ENCODE measurements around the gene ODF2L. TPM values are rescaled to one million over a fixed set of nuclear protein-coding genes. Genes with fewer than 3 reads are reported as not detected.

Gene ODF2L
- total and polyA plus RNA-seq, 4 donors = 16.5 to 127 (median 71.4) TPM

- Histone ChIP-seq H3K27me3 (ENCODE audit: control insufficient read depth in 3 of 3, insufficient read depth in 3 of 3, low read length in 2 of 3) (no peaks in the 10 kb centered on the region), H3K36me3 (ENCODE audit: control insufficient read depth in 4 of 4, insufficient read depth in 4 of 4, low read length in 4 of 4) (no peaks in the 10 kb centered on the region), H3K9me3 (ENCODE audit: control insufficient read depth in 4 of 4, insufficient read depth in 3 of 4, low read length in 3 of 4) (no peaks in the 10 kb centered on the region), H3K4me1 (ENCODE audit: control insufficient read depth in 5 of 5, insufficient read depth in 5 of 5, low read length in 5 of 5) (peaks cover 0 to 3% (median 0%) of the 10 kb centered on the region in 5 donors), H3K27ac (ENCODE audit: low read depth in 1 of 2, low read length in 1 of 2) (no peak overlapping the region), H3K9ac (ENCODE audit: insufficient read depth in 1 of 2, low read length in 2 of 2) (no peak overlapping the region), H3K4me3 (no peak overlapping the region)
- no peak for DNase-seq
- no peak for ATAC-seq (ENCODE audit: insufficient read depth, low FRiP score)
- TF ChIP-seq CTCF (IDR thresholded peaks at IDR 0.05; ENCODE audit: control extremely low read depth, extremely low read depth) = no peak
These were observed 27.4 kb upstream of the ODF2L start for GRCh38 chr1:86423473-86423872.

DNA sequence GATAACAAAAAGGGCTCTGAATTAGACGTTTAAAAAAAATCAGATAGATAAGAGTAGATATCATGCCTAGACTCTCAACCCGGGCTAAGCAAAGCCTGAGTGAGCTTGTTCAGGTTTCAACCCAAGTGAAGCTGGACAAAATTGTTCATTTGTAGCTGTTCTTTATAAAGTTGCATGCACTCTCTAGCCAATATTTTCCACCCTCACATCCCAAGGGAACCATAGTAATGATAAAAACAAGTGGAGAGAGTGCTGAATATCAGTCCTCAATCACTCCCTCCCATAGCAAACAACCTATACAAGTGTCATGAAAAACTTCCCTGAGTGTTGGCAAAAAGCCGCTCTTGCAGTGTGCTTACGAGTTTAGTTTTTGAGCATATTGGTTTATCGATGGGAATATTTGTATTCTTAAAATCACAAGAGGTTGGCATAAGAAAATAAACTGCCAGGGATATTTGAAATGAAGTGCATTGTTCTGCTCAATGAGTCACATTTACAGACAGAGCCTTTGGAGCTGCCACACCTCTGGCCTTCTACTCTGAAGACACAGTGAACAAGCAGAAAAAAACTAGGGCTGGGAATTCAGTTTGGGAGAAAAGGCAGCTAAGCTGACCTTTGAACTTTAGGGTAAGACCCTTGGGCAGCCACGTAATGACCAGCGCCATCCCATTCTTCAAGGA is 25.6 kb upstream of the ODF2L start:
- TF ChIP-seq CTCF (IDR thresholded peaks at IDR 0.05; ENCODE audit: control extremely low read depth, extremely low read depth) = no peak
- 69 to 85% methylated on average over 7 of the region's 7 CpGs for WGBS, 2 donors

GRCh38 chr1:86419277-86419903 is 23.3 kb upstream of the ODF2L start:
- Histone ChIP-seq H3K27me3 (ENCODE audit: control insufficient read depth in 3 of 3, insufficient read depth in 3 of 3, low read length in 2 of 3) (no peaks in the 10 kb centered on the region), H3K9ac (ENCODE audit: insufficient read depth in 1 of 2, low read length in 2 of 2) (no peak overlapping the region), H3K36me3 (ENCODE audit: control insufficient read depth in 4 of 4, insufficient read depth in 4 of 4, low read length in 4 of 4) (no peaks in the 10 kb centered on the region), H3K27ac (ENCODE audit: low read depth in 1 of 2, low read length in 1 of 2) (no peak overlapping the region), H3K4me3 (no peak overlapping the region), H3K4me1 (ENCODE audit: control insufficient read depth in 5 of 5, insufficient read depth in 5 of 5, low read length in 5 of 5) (peaks cover 0 to 2% (median 0%) of the 10 kb centered on the region in 5 donors), H3K9me3 (ENCODE audit: control insufficient read depth in 4 of 4, insufficient read depth in 3 of 4, low read length in 3 of 4) (no peaks in the 10 kb centered on the region)
- ATAC-seq (ENCODE audit: insufficient read depth, low FRiP score) (peak; percentile 76), DNase-seq (peak; percentile 34 to 76 (median 67))
- TF ChIP-seq CTCF (IDR thresholded peaks at IDR 0.05; ENCODE audit: control extremely low read depth, extremely low read depth) = peak; percentile 27
- 19 to 38% methylated on average over 4 of the region's 4 CpGs for WGBS, 2 donors

More for the DNA sequence above, 25.6 kb upstream of the ODF2L start:
- Histone ChIP-seq H3K27me3 (ENCODE audit: control insufficient read depth in 3 of 3, insufficient read depth in 3 of 3, low read length in 2 of 3) (no peaks in the 10 kb centered on the region), H3K9ac (ENCODE audit: insufficient read depth in 1 of 2, low read length in 2 of 2) (no peak overlapping the region), H3K4me1 (ENCODE audit: control insufficient read depth in 5 of 5, insufficient read depth in 5 of 5, low read length in 5 of 5) (peaks cover 0 to 2% (median 0%) of the 10 kb centered on the region in 5 donors), H3K36me3 (ENCODE audit: control insufficient read depth in 4 of 4, insufficient read depth in 4 of 4, low read length in 4 of 4) (no peaks in the 10 kb centered on the region), H3K4me3 (no peak overlapping the region), H3K9me3 (ENCODE audit: control insufficient read depth in 4 of 4, insufficient read depth in 3 of 4, low read length in 3 of 4) (no peaks in the 10 kb centered on the region), H3K27ac (ENCODE audit: low read depth in 1 of 2, low read length in 1 of 2) (no peak overlapping the region)
- DNase-seq (no peak), ATAC-seq (ENCODE audit: insufficient read depth, low FRiP score) (no peak)

All from lung (tissue), 12 donors.